GM20000 (cell line): ENCODE measurements around the gene MSANTD1.

ENCODE experiments used
- DNase-seq: peaks from one replicate; pipeline ENCODE4 v3.0.0; 2012; ENCODE audit warnings: low spot score
- CTCF ChIP-seq: IDR thresholded peaks from 2 replicates; pipeline ENCODE4 v1.5.1; 2012; ENCODE audit warnings: mild to moderate bottlenecking, control low read depth; ENCODE audit errors: extremely low read depth, missing control alignments

Gene MSANTD1

GRCh38 chr4:3263053-3263875 is 14.3 kb downstream of the MSANTD1 start:
- TF ChIP-seq CTCF = no peak
- no peak for DNase-seq

GRCh38 chr4:3263876-3264193 is 14.9 kb downstream of the MSANTD1 start:
- no peak for DNase-seq
- TF ChIP-seq CTCF = no peak

- no peak for TF ChIP-seq CTCF
- DNase-seq = no peak
Measured at GRCh38 chr4:3266076-3266475, 17.1 kb downstream of the MSANTD1 start.

- DNase-seq = no peak
- no peak for TF ChIP-seq CTCF
Measured at GRCh38 chr4:3267576-3268394, 18.8 kb downstream of the MSANTD1 start.

GRCh38 chr4:3268395-3269104 is 19.6 kb downstream of the MSANTD1 start:
- no peak for DNase-seq
- TF ChIP-seq CTCF = no peak

GRCh38 chr4:3269105-3269927 is 20.4 kb downstream of the MSANTD1 start:
- no peak for TF ChIP-seq CTCF
- DNase-seq = no peak
